Natural killer cell (primary cell): ENCODE data around the gene RBBP7. TPM values are rescaled to one million over a fixed set of nuclear protein-coding genes. Genes with fewer than 3 reads are reported as not detected.

Experiments
- ATAC-seq, 3 donors: fragments of 150-1000 bp in 2 of 3; fragments of 200-7000 bp in 1 of 3; cut with Tn5 transposase; 1 replicate in 1 of 3; 2 replicates in 2 of 3; pipeline ENCODE4 v1.10.0; 2021; ENCODE audit warnings: mild to moderate bottlenecking in 2 of 3, moderate library complexity in 2 of 3
- DNase-seq, 2 donors: peaks; one replicate each; pipeline versions ENCODE4 v3.0.0 to v3.0.0-alpha.2; 2013 to 2021; ENCODE audit warnings: mixed read lengths in 1 of 2
- H3K27ac ChIP-seq: one replicate; pipeline ENCODE4 v1.5.1; 2013; ENCODE audit warnings: mild to moderate bottlenecking, low read length
- H3K27me3 ChIP-seq: one replicate; pipeline ENCODE4 v1.6.1; 2013; ENCODE audit warnings: low read length; ENCODE audit not compliant: control insufficient read depth, insufficient read depth
- H3K36me3 ChIP-seq: one replicate; pipeline ENCODE4 v1.6.1; 2013; ENCODE audit warnings: low read length; ENCODE audit not compliant: control insufficient read depth, insufficient read depth
- H3K4me1 ChIP-seq: one replicate; pipeline ENCODE4 v1.6.1; 2013; ENCODE audit warnings: low read length; ENCODE audit not compliant: control insufficient read depth, insufficient read depth
- H3K4me3 ChIP-seq: one replicate; pipeline ENCODE4 v1.5.1; 2013; ENCODE audit warnings: low read length
- H3K9me3 ChIP-seq: one replicate; pipeline ENCODE4 v1.6.1; 2013; ENCODE audit warnings: low read length; ENCODE audit not compliant: control insufficient read depth, insufficient read depth
- H3K27ac Mint-ChIP-seq, 2 donors: one replicate each; pipeline ENCODE4 v1.8.0; 2022; ENCODE audit warnings: mild to moderate bottlenecking in 2 of 2, mixed read lengths in 2 of 2, moderate library complexity in 1 of 2
- H3K27me3 Mint-ChIP-seq, 2 donors: one replicate each; pipeline ENCODE4 v1.8.0; 2022; ENCODE audit warnings: low read depth in 2 of 2, mixed read lengths in 2 of 2
- H3K36me3 Mint-ChIP-seq: one replicate; pipeline ENCODE4 v1.8.0; 2022; ENCODE audit warnings: mixed read lengths
- H3K4me1 Mint-ChIP-seq, 2 donors: one replicate each; pipeline ENCODE4 v1.8.0; 2022; ENCODE audit warnings: mixed read lengths in 2 of 2
- H3K4me3 Mint-ChIP-seq: one replicate; pipeline ENCODE4 v1.8.0; 2022; ENCODE audit warnings: mild to moderate bottlenecking, moderate library complexity, mixed read lengths
- H3K9me3 Mint-ChIP-seq, 2 donors: one replicate each; pipeline ENCODE4 v1.8.0; 2022; ENCODE audit warnings: mixed read lengths in 2 of 2
- CTCF ChIP-seq: fragments of 200-600 bp; IDR thresholded peaks from one replicate; pipeline ENCODE4 v1.8.0; 2022; ENCODE audit warnings: antibody characterized with exemption
- WGBS: methylation state at CpG from one replicate; pipeline ENCODE4 v1.1.7; 2013; ENCODE audit warnings: missing lambda C conversion rate; ENCODE audit not compliant: insufficient coverage; 5-methylcytosine and 5-hydroxymethylcytosine counted together
- intact Hi-C: fragments of 100-400 bp; cut with micrococcal nuclease; formaldehyde crosslinking; loops from one replicate; pipeline ENCODE4 v1.14.2; 2022
- total RNA-seq, 4 donors: library from RNA; stranded (reverse); fragments of 120-200 nt in 1 of 4; gene quantifications; one replicate each; pipeline versions ENCODE4 v1.2.3 to v1.2.4, GENCODE V29; 2013 to 2022

RBBP7 gene
- total RNA-seq, 3 donors from 2014 or later (not counting 1 experiment from before 2014, with no cell fraction given): 124 to 170 (median 139) TPM

GRCh38 chrX:16848541-16848940, 21.6 kb downstream of the RBBP7 start:
- no peaks in the 10 kb centered on the region for H3K9me3 Mint-ChIP-seq
- no peaks in the 10 kb centered on the region for H3K27me3 Mint-ChIP-seq
- no peak overlapping the region for H3K27ac ChIP-seq
- H3K36me3 Mint-ChIP-seq: peaks cover 53% of the 10 kb centered on the region
- H3K9me3 ChIP-seq: no peaks in the 10 kb centered on the region
- TF ChIP-seq CTCF: no peak
- no peaks in the 10 kb centered on the region for H3K4me1 Mint-ChIP-seq
- no peak for DNase-seq
- H3K4me3 ChIP-seq: no peak overlapping the region
- H3K4me1 ChIP-seq: no peaks in the 10 kb centered on the region
- ATAC-seq: no peak
- no peak overlapping the region for H3K27ac Mint-ChIP-seq
- H3K4me3 Mint-ChIP-seq: no peak overlapping the region
- no peaks in the 10 kb centered on the region for H3K27me3 ChIP-seq
- peaks cover 33% of the 10 kb centered on the region for H3K36me3 ChIP-seq
- 76% methylated on average over 5 of the region's 6 CpGs for WGBS
- intact Hi-C loops: no loop called here

GRCh38 chrX:16845686-16846085, 24.5 kb downstream of the RBBP7 start:
- H3K4me3 Mint-ChIP-seq: no peak overlapping the region
- Histone ChIP-seq H3K4me3 (no peak overlapping the region), H3K36me3 (peaks cover 40% of the 10 kb centered on the region), H3K27ac (no peak overlapping the region), H3K27me3 (no peaks in the 10 kb centered on the region), H3K9me3 (no peaks in the 10 kb centered on the region), H3K4me1 (no peaks in the 10 kb centered on the region)
- no peak for DNase-seq
- no peak for ATAC-seq
- intact Hi-C loops: no loop called here
- H3K4me1 Mint-ChIP-seq: no peaks in the 10 kb centered on the region
- peaks cover 48% of the 10 kb centered on the region for H3K36me3 Mint-ChIP-seq
- WGBS: no CpG with 5 or more reads among the region's 2 CpGs
- no peak overlapping the region for H3K27ac Mint-ChIP-seq
- no peaks in the 10 kb centered on the region for H3K27me3 Mint-ChIP-seq
- H3K9me3 Mint-ChIP-seq: no peaks in the 10 kb centered on the region
- no peak for TF ChIP-seq CTCF

DNA sequence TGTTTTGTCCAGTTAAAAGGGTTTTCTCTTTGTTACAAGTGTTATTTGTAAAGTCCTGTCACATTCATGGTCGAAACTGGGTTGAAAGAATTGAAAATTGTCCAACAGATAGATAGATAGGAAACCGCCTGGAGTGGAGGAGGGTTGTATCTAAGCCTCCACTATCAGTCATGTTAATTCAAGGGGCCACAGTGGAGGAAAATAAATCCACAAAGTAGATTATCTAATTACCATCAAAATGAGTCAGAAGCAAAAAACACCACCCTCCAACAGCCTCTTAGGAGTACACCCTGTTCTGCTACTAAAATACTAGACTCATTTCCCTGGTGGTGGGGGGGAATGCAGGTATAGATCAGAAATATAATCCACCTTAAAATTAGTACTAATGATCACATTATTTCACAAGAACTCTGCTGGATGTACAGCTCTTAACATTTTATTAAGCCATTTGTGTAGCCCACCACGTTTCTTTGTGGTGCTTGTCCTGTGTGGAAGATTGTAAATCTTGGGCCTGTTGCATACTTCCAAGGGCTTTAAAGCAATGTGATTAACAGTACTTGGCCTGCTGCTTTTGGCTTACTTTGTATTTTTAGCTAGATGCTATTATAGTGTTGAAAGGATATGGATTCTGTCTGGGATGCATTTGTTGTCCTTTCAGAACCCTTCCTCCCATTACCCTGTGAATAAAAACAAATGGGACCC, 26.8 kb downstream of the RBBP7 start:
- Mint-ChIP-seq H3K4me1 (no peaks in the 10 kb centered on the region), H3K4me3 (no peak overlapping the region), H3K36me3 (peaks cover 33% of the 10 kb centered on the region), H3K27ac (peak overlapping the region in 1 of 2 donors; percentile 9), H3K9me3 (no peaks in the 10 kb centered on the region), H3K27me3 (no peaks in the 10 kb centered on the region)
- peaks cover 40% of the 10 kb centered on the region for H3K36me3 ChIP-seq
- H3K27me3 ChIP-seq: no peaks in the 10 kb centered on the region
- no peaks in the 10 kb centered on the region for H3K9me3 ChIP-seq
- no peak for TF ChIP-seq CTCF
- H3K27ac ChIP-seq: no peak overlapping the region
- H3K4me3 ChIP-seq: no peak overlapping the region
- DNase-seq: no peak
- WGBS: 100% methylated on average over 1 of the region's 3 CpGs
- no peak for ATAC-seq
- intact Hi-C loops: no loop called here
- no peaks in the 10 kb centered on the region for H3K4me1 ChIP-seq

DNA sequence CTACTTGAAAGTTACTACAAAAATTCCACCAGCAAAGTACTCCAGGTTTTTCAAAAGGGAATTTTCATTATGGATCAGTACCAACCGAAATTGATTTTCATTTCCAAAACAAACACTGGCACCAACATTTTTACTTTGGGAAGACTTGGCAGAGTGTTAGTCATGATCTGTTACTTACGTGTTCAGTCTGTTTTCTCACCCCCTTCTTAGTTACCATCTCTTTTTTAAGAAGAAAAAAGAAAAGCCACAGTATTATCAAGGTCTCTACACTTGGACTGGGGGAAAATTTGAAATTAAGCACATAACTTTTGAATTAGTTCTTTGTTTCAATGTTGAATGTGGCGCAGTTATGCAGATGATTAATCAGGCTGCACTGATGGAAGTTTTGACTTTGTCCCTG, 27.5 kb downstream of the RBBP7 start:
- DNase-seq (no peak), ATAC-seq (no peak)
- peaks cover 41% of the 10 kb centered on the region for H3K36me3 ChIP-seq
- WGBS: 80% methylated on average over 1 of the region's 3 CpGs
- Mint-ChIP-seq H3K27ac (peak overlapping the region in 1 of 2 donors; percentile 9), H3K4me1 (no peaks in the 10 kb centered on the region), H3K36me3 (peaks cover 27% of the 10 kb centered on the region), H3K27me3 (no peaks in the 10 kb centered on the region), H3K4me3 (no peak overlapping the region), H3K9me3 (no peaks in the 10 kb centered on the region)
- intact Hi-C loops: no loop called here
- no peak overlapping the region for H3K4me3 ChIP-seq
- no peak for TF ChIP-seq CTCF
- H3K27ac ChIP-seq: no peak overlapping the region
- H3K27me3 ChIP-seq: no peaks in the 10 kb centered on the region
- no peaks in the 10 kb centered on the region for H3K4me1 ChIP-seq
- no peaks in the 10 kb centered on the region for H3K9me3 ChIP-seq
